GM10248 (cell line): Measurements from ENCODE around the gene AGPAT1.

Experiments used
- CTCF ChIA-PET: fragments of 300-600 bp; sonication (Branson Sonifier 250); formaldehyde crosslinking; extraction: SDS; loops from one replicate; lab custom pipeline; 2021; ENCODE audit warnings: antibody characterized with exemption; lab: Yijun Ruan, JAX
- POLR2A ChIA-PET: fragments of 350-650 bp; sonication (Branson Sonifier 250); formaldehyde crosslinking; extraction: SDS; loops from one replicate; lab custom pipeline; 2020; ENCODE audit warnings: antibody characterized with exemption; lab: Yijun Ruan, JAX
- DNase-seq: peaks from one replicate; pipeline ENCODE4 v3.0.0; 2012; ENCODE audit errors: extremely low spot score
- TF ChIP-seq, protein P1 (sequence below): IDR thresholded peaks from 2 replicates; pipeline ENCODE4 v1.5.1; 2012; ENCODE audit warnings: mild to moderate bottlenecking, low read depth; ENCODE audit errors: extremely low read depth, missing control alignments, control extremely low read depth

The AGPAT1 gene

GRCh38 chr6:32218167-32218566 is 42.3 kb upstream of the AGPAT1 start:
- DNase-seq: no peak
- POLR2A ChIA-PET: interaction anchor here (0.5 kb wide), 1 partner anchor 119 kb away, joined by 3 read pairs; no protein-coding TSS in a partner anchor
- TF ChIP-seq, protein P1, sequence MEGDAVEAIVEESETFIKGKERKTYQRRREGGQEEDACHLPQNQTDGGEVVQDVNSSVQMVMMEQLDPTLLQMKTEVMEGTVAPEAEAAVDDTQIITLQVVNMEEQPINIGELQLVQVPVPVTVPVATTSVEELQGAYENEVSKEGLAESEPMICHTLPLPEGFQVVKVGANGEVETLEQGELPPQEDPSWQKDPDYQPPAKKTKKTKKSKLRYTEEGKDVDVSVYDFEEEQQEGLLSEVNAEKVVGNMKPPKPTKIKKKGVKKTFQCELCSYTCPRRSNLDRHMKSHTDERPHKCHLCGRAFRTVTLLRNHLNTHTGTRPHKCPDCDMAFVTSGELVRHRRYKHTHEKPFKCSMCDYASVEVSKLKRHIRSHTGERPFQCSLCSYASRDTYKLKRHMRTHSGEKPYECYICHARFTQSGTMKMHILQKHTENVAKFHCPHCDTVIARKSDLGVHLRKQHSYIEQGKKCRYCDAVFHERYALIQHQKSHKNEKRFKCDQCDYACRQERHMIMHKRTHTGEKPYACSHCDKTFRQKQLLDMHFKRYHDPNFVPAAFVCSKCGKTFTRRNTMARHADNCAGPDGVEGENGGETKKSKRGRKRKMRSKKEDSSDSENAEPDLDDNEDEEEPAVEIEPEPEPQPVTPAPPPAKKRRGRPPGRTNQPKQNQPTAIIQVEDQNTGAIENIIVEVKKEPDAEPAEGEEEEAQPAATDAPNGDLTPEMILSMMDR: no peak
- CTCF ChIA-PET: no interaction called here

GRCh38 chr6:32216998-32217397 is 41.1 kb upstream of the AGPAT1 start:
- no peak for DNase-seq
- TF ChIP-seq, protein P1: no peak
- ChIA-PET CTCF (interaction anchor here (0.8 to 1.3 kb wide), 2 partner anchors 28 to 98 kb away, joined by 3 to 4 read pairs; no protein-coding TSS in a partner anchor), POLR2A (no interaction called here)

- POLR2A ChIA-PET: no interaction called here
- CTCF ChIA-PET: no interaction called here
- no peak for DNase-seq
- TF ChIP-seq, protein P1: no peak
Measured at GRCh38 chr6:32216285-32216684, 40.4 kb upstream of the AGPAT1 start.

DNA sequence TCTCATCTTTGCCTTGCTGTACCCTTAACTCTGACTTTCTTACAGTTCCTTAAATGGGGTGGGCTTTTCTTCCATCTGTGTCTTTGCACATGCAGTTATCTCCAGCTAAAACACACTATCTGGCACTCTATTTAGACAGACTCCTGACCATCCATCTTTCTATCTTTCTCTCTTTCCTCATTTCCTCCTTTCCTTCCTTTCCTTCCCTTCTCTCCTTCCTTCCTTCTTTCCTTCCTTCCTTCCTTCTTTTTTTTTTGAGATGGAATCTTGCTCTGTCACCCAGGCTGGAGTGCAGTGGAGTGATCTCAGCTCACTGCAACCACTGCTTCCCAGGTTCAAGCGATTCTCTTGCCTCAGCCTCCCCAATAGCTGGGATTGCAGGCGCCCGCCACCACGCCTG is 39.7 kb upstream of the AGPAT1 start:
- no peak for DNase-seq
- CTCF ChIA-PET: interaction anchor here (1.0 to 2.0 kb wide), 2 partner anchors 10 to 97 kb away, joined by 3 to 4 read pairs; no protein-coding TSS in a partner anchor
- POLR2A ChIA-PET: no interaction called here
- TF ChIP-seq, protein P1: no peak

GRCh38 chr6:32214126-32214525 is 38.2 kb upstream of the AGPAT1 start:
- CTCF ChIA-PET: interaction anchor here (1.0 to 2.0 kb wide), 2 partner anchors 9 to 13 kb away, joined by 3 to 4 read pairs; no protein-coding TSS in a partner anchor

DNA sequence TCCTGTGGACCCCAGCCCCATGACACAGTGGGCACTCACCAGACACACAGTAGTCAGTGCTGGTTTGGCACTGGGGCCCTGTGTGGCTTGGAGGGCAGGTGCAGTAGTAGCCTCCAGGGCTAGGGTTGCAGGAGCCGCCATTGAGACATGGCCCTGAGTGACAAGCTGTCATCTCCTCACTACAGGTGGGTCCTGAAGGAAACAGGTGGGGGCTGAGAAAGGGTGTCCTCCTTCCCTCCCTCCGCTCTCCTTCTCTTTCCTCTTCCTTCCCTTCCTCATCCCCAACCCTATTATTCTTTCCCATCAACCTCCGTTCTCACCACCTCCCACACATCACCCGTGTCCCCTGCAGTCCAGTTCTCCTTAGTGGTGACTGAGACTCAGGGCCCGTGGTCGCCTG is 37.8 kb upstream of the AGPAT1 start:
- ChIA-PET CTCF (interaction anchor here (1.0 kb wide), 1 partner anchor 13 kb away, joined by 3 read pairs; no protein-coding TSS in a partner anchor), POLR2A (no interaction called here)
- DNase-seq: no peak
- TF ChIP-seq, protein P1: no peak

More at GRCh38 chr6:32214126-32214525, 38.2 kb upstream of the AGPAT1 start:
- DNase-seq: no peak
- TF ChIP-seq, protein P1: no peak
- POLR2A ChIA-PET: no interaction called here
